NOMO-1 (cell line): ENCODE data around the gene CIB1.
"Not testable (repeated sequence)": the region's sequence is repeated elsewhere in the genome, so short reads cannot be mapped to it uniquely, and the experiment has no call there.

Experiments
- DNase-seq, 2 experiments: peaks; one replicate each; lab custom pipeline; 2025; ENCODE audit not compliant: unreplicated experiment in 2 of 2; lab: John Stamatoyannopoulos, UW

The CIB1 gene

GRCh38 chr15:90201130-90201943, 32.4 kb downstream of the CIB1 start, which contains the start of gene SEMA4B:
TSS of gene SEMA4B (plus strand) at chr15:90201330. CDS start at chr15:90201579, 249 bp downstream.
- DNase-seq, result peak; percentile 57 to 79

- no peak for DNase-seq
Observed at GRCh38 chr15:90200534-90201129, 33.1 kb downstream of the CIB1 start.

- no peak for DNase-seq
Observed at GRCh38 chr15:90194655-90195054, 39.1 kb downstream of the CIB1 start.

- DNase-seq, result peak in 1 of 2 experiments; percentile 25
Observed at GRCh38 chr15:90192961-90193786, 40.6 kb downstream of the CIB1 start.

GRCh38 chr15:90191794-90192509, 41.8 kb downstream of the CIB1 start:
- DNase-seq, result no peak

- no peak for DNase-seq
Observed at GRCh38 chr15:90191344-90191687, 42.4 kb downstream of the CIB1 start.

GRCh38 chr15:90190606-90191343, 43.0 kb downstream of the CIB1 start:
- no peak for DNase-seq

- no peak for DNase-seq
Observed at GRCh38 chr15:90189781-90190467, 43.8 kb downstream of the CIB1 start.

GRCh38 chr15:90188914-90189748, 44.6 kb downstream of the CIB1 start:
- peak; percentile 45 to 86 for DNase-seq

GRCh38 chr15:90188065-90188464, 45.7 kb downstream of the CIB1 start:
- not testable (repeated sequence) for DNase-seq

GRCh38 chr15:90187257-90187868, 46.4 kb downstream of the CIB1 start:
- no peak for DNase-seq

GRCh38 chr15:90184786-90185704, 48.7 kb downstream of the CIB1 start:
- DNase-seq, result peak; percentile 49 to 53

- peak in 1 of 2 experiments; percentile 18 for DNase-seq
Observed at GRCh38 chr15:90184119-90184785, 49.5 kb downstream of the CIB1 start.

- no peak for DNase-seq
Observed at GRCh38 chr15:90181776-90182175, 52.0 kb downstream of the CIB1 start.
